Transverse colon (tissue), 4 donors: Measurements from ENCODE around the gene GPM6B. TPM values are rescaled to one million over a fixed set of nuclear protein-coding genes. Genes with fewer than 3 reads are reported as not detected.

Source experiments
- DNase-seq: peaks from one replicate; pipeline ENCODE4 v3.0.0-alpha.2; 2019
- H3K27ac ChIP-seq, 4 donors: fragments of 200-600 bp; sonication (generic); 2 replicates each; pipeline ENCODE4 v1.5.1; 2016 to 2018; ENCODE audit warnings: inconsistent platforms in 4 of 4
- H3K27me3 ChIP-seq: fragments of 200-600 bp; sonication (generic); 2 replicates; pipeline ENCODE4 v1.5.1; 2017; ENCODE audit warnings: inconsistent platforms
- H3K36me3 ChIP-seq, 4 donors: fragments of 200-600 bp; sonication (generic); 2 replicates each; pipeline ENCODE4 v1.5.1; 2017 to 2019; ENCODE audit warnings: inconsistent platforms in 4 of 4
- H3K4me1 ChIP-seq, 4 donors: fragments of 200-600 bp; sonication (generic); 2 replicates each; pipeline ENCODE4 v1.5.1; 2017 to 2020; ENCODE audit warnings: inconsistent platforms in 4 of 4
- H3K4me3 ChIP-seq, 4 donors: fragments of 200-600 bp; sonication (generic); 1 replicate in 1 of 4; 2 replicates in 3 of 4; pipeline versions ENCODE4 v1.5.1 to v1.6.1; 2017 to 2019; ENCODE audit warnings: inconsistent platforms in 4 of 4
- H3K9me3 ChIP-seq, 2 donors: fragments of 200-600 bp; sonication (generic); 2 replicates each; pipeline ENCODE4 v1.5.1; 2017 to 2019; ENCODE audit warnings: inconsistent platforms in 2 of 2
- EP300 ChIP-seq: sonication (generic); formaldehyde crosslinking; IDR thresholded peaks from one replicate; pipeline ENCODE4 v1.6.1; 2017; ENCODE audit warnings: antibody characterized with exemption, low read depth
- POLR2A ChIP-seq: fragments of 450-650 bp; IDR thresholded peaks from one replicate; pipeline ENCODE4 v1.6.1; 2016; ENCODE audit warnings: antibody characterized with exemption, mild to moderate bottlenecking, moderate library complexity
- POLR2AphosphoS5 ChIP-seq, 3 donors: sonication (generic); formaldehyde crosslinking; IDR thresholded peaks; one replicate each; pipeline ENCODE4 v1.6.1; 2016; ENCODE audit warnings: antibody characterized with exemption in 3 of 3
- WGBS, 2 donors: methylation state at CpG; one replicate each; pipeline ENCODE4 v1.1.5; 2018; ENCODE audit warnings: low coverage in 1 of 2; 5-methylcytosine and 5-hydroxymethylcytosine counted together
- in situ Hi-C, 4 donors: fragments of 200-750 bp; cut with MboI; loops; one replicate each; pipeline versions ENCODE4 v1.15.0 to v1.15.1; 2017; ENCODE audit warnings: low sequenced_read_pairs in 3 of 4, low pct_ligation_motif_present in 1 of 4, low pct_unique_long_range_greater_than_20kb in 1 of 4
- intact Hi-C: fragments of 100-400 bp; cut with DNase I; formaldehyde crosslinking; loops from one replicate; pipeline ENCODE4 v1.15.1; 2023; ENCODE audit warnings: low total_unique reads
- total RNA-seq, 4 donors: library from RNA; depleted of rRNA; stranded (reverse); fragments of >200 nt; gene quantifications; one replicate each; pipeline ENCODE4 v1.1.0, GENCODE V29; 2016
- TF ChIP-seq, protein P1 (sequence below), 5 experiments: fragments of 200-600 bp in 3 of 5; fragments of 450-650 bp in 2 of 5; sonication (generic) in 3 of 5; IDR thresholded peaks; 1 replicate in 2 of 5; 2 replicates in 3 of 5; pipeline ENCODE4 v1.5.1; 2016 to 2017; ENCODE audit warnings: antibody characterized with exemption in 5 of 5, inconsistent platforms in 3 of 5, mild to moderate bottlenecking in 2 of 5, moderate library complexity in 1 of 5

The GPM6B gene
- total RNA-seq, 4 donors from 2014 or later, result 1.5 to 7.6 (median 5.0) TPM

DNA sequence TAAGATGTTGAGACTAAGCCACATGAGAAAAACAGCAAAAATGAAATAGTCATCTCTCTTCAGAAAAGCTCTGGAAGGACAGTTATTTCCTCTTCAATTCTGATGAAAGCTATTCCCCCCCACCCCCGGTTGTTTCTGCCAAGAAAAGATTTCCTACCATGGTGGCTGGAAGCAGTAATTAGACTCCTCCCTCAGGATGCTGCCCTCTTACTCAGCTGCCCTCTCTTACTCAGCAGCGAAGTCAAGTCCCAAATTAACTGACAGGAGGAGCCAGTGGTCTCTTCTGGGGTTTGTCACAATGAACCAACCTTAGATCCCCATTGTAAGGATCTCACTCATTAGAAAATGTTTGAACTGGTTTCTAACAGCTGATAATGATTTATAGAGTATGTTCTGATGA lies 38.0 kb downstream of the GPM6B start:
- Histone ChIP-seq H3K36me3 (no peaks in the 10 kb centered on the region), H3K4me1 (no peaks in the 10 kb centered on the region), H3K4me3 (no peak overlapping the region), H3K9me3 (no peaks in the 10 kb centered on the region), H3K27me3 (no peaks in the 10 kb centered on the region), H3K27ac (no peak overlapping the region)
- no peak for DNase-seq
- no peak for TF ChIP-seq POLR2AphosphoS5 (IDR thresholded peaks at IDR 0.05)
- no peak for TF ChIP-seq POLR2A
- TF ChIP-seq, protein P1, sequence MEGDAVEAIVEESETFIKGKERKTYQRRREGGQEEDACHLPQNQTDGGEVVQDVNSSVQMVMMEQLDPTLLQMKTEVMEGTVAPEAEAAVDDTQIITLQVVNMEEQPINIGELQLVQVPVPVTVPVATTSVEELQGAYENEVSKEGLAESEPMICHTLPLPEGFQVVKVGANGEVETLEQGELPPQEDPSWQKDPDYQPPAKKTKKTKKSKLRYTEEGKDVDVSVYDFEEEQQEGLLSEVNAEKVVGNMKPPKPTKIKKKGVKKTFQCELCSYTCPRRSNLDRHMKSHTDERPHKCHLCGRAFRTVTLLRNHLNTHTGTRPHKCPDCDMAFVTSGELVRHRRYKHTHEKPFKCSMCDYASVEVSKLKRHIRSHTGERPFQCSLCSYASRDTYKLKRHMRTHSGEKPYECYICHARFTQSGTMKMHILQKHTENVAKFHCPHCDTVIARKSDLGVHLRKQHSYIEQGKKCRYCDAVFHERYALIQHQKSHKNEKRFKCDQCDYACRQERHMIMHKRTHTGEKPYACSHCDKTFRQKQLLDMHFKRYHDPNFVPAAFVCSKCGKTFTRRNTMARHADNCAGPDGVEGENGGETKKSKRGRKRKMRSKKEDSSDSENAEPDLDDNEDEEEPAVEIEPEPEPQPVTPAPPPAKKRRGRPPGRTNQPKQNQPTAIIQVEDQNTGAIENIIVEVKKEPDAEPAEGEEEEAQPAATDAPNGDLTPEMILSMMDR (IDR thresholded peaks at IDR 0.05), result no peak
- TF ChIP-seq EP300, result no peak
- in situ Hi-C loops, result no loop called here
- 47% methylated on average over 2 of the region's 2 CpGs; no CpG with 5 or more reads in 1 of the 2 donors for WGBS, 2 donors
- intact Hi-C loops, result no loop called here

DNA sequence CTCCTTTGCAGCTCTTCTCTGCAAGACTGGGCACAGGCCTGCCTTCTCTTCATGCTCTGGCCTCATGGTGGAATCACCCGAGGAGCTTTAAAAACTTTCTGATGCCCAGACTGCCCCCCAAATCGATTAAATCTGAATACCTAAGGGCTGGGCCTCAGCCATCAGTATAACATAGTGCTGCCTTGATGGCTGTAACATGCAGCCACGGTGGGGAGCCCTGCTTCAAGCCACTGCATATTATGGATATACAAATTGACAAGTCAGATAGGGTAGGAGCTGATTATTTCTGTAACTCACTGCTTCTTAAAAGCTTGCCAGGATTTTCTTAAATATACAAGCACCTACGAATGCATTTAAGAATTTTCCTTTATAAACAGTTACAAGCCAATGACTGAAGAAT lies 40.5 kb downstream of the GPM6B start:
- Histone ChIP-seq H3K27ac (no peak overlapping the region), H3K9me3 (no peaks in the 10 kb centered on the region), H3K27me3 (no peaks in the 10 kb centered on the region), H3K36me3 (no peaks in the 10 kb centered on the region), H3K4me3 (no peak overlapping the region), H3K4me1 (no peaks in the 10 kb centered on the region)
- no peak for TF ChIP-seq EP300
- no peak for TF ChIP-seq POLR2AphosphoS5 (IDR thresholded peaks at IDR 0.05)
- TF ChIP-seq, protein P1 (IDR thresholded peaks at IDR 0.05), result no peak
- TF ChIP-seq POLR2A, result no peak
- DNase-seq, result no peak
- WGBS, 2 donors, result 80% methylated on average over 4 of the region's 4 CpGs; no CpG with 5 or more reads in 1 of the 2 donors
- intact Hi-C loops (no loop called here), in situ Hi-C loops (no loop called here)

DNA sequence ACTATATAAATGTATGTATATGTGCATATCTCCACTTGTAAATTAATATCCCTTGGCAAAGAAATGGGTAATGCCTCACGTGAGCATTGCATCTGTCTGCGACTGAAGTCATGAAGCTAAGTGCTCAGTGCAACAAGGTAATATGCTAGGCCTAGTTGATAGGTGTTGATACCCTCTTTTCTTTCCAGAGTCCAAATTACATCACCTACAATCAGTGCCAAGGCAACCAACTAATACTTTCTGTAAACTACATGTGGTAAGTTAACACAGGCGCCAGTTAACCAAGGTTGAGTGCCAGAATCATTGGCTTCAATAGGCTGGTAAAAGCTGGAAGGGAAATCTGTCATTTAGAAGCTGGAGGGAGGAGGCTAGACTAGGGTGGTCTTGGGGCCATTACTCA lies 41.1 kb downstream of the GPM6B start:
- TF ChIP-seq, protein P1 (IDR thresholded peaks at IDR 0.05), result no peak
- TF ChIP-seq POLR2AphosphoS5 (IDR thresholded peaks at IDR 0.05) (no peak), POLR2A (no peak), EP300 (no peak)
- H3K4me3 ChIP-seq, result no peak overlapping the region

DNA sequence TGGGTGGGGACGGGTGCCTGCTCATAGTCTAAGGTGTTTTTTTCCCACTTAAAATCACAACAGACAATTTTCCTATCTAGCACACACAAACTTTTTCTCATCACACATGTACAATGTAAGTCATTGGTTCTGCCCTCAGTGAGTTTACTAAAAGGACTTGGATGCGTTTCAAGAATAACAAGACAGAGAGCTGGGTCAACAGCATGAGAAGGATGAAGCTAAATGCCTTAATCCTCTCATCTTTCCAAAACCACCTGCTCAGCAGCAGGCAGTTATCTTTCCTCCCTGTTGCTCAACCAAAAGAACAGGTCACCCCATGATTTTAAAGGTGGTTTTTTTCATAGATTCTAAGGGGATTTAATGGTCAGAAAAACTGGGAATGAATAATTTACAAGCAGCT lies 42.2 kb downstream of the GPM6B start:
- Histone ChIP-seq H3K36me3 (no peaks in the 10 kb centered on the region), H3K27ac (no peak overlapping the region), H3K4me3 (no peak overlapping the region), H3K9me3 (no peaks in the 10 kb centered on the region), H3K27me3 (no peaks in the 10 kb centered on the region), H3K4me1 (no peaks in the 10 kb centered on the region)
- no peak for TF ChIP-seq EP300
- no peak for TF ChIP-seq POLR2A
- TF ChIP-seq POLR2AphosphoS5 (IDR thresholded peaks at IDR 0.05), result no peak
- TF ChIP-seq, protein P1 (IDR thresholded peaks at IDR 0.05), result no peak
- intact Hi-C loops, result no loop called here
- in situ Hi-C loops, result loop anchor here in 2 of 4 donors (25.0 kb wide), 2 partner anchors 262 to 263 kb away; partner anchors contain the start of gene GEMIN8 (in 2 of the 2)
- 94 to 100% methylated on average over 1 to 2 of the region's 2 CpGs for WGBS, 2 donors
- no peak for DNase-seq

More for the DNA sequence above, 41.1 kb downstream of the GPM6B start:
- H3K4me1 ChIP-seq, result no peaks in the 10 kb centered on the region
- in situ Hi-C loops (no loop called here), intact Hi-C loops (no loop called here)
- DNase-seq, result no peak
- H3K27ac ChIP-seq, result no peak overlapping the region
- 94% methylated on average over 3 of the region's 3 CpGs; no CpG with 5 or more reads in 1 of the 2 donors for whole genome bisulfite sequencing, 2 donors
- H3K27me3 ChIP-seq, result no peaks in the 10 kb centered on the region
- H3K36me3 ChIP-seq, result no peaks in the 10 kb centered on the region
- no peaks in the 10 kb centered on the region for H3K9me3 ChIP-seq
